OCI-LY7 (cell line): ENCODE data around the gene STAG2.

Source experiments
- CTCF ChIP-seq: fragments of 200-600 bp; sonication (generic); conservative IDR thresholded peaks from 2 replicates; pipeline ENCODE4 v1.5.1; 2014; ENCODE audit warnings: mild to moderate bottlenecking, antibody characterized with exemption, low read length, moderate library complexity, mixed read lengths
- EZH2phosphoT487 ChIP-seq: fragments of 200-600 bp; sonication (generic); IDR thresholded peaks from 2 replicates; pipeline ENCODE4 v1.6.1; 2018; ENCODE audit warnings: low read depth, borderline replicate concordance, mild to moderate bottlenecking, mixed run types, antibody characterized with exemption, low read length, moderate library complexity, mixed read lengths

- TF ChIP-seq CTCF (no peak), EZH2phosphoT487 (no peak)
These were observed 24.9 kb downstream of the STAG2 start for GRCh38 chrX:123986377-123986776.
